Mammary epithelial cell (primary cell): ENCODE results near the gene DSTYK.

Experiments
- EZH2 ChIP-seq: IDR thresholded peaks from 2 replicates; pipeline ENCODE4 v1.6.1; 2012; ENCODE audit warnings: low read length, inconsistent platforms, borderline replicate concordance
- TF ChIP-seq, protein P1 (sequence below), 2 donors: IDR thresholded peaks in 1 of 2; conservative IDR thresholded peaks in 1 of 2; 2 replicates each; pipeline ENCODE4 v1.5.1; 2011 to 2012; ENCODE audit warnings: inconsistent platforms in 2 of 2, low read length in 2 of 2, mild to moderate bottlenecking in 2 of 2, control low read depth in 1 of 2, low read depth in 1 of 2; ENCODE audit not compliant: insufficient read depth in 1 of 2; ENCODE audit errors: extremely low read depth in 1 of 2

DNA sequence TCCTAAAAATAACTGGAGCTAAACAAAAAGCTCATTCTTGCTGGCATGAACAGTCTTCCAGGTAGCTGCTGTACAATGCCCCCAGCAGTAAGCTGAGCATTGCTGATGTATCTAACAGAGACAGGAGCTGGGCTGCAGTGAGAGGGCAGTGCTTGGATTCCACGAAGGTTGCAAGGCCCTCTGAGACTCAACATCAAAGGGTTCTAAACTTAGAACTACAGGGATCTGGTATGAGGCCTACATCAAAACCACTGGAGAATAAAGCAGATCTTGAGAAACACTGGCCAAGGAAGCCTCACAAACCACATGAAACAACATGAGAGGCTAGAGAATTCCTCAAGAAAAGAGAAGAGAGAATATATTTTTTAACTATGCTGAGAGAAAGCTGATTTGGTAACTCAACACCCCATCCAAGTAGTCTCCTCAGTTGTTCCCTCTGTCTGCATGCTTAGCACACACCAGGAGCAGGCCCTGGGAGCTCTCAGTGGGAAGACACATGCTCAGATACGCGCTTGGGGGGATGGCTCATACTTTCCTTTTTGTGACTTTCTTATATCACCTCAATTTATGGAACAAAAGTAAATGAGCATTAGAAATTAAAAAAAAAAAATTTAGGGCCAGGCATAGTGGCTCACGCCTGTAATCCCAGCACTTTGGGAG lies 27.7 kb downstream of the DSTYK start:
- TF ChIP-seq, protein P1, sequence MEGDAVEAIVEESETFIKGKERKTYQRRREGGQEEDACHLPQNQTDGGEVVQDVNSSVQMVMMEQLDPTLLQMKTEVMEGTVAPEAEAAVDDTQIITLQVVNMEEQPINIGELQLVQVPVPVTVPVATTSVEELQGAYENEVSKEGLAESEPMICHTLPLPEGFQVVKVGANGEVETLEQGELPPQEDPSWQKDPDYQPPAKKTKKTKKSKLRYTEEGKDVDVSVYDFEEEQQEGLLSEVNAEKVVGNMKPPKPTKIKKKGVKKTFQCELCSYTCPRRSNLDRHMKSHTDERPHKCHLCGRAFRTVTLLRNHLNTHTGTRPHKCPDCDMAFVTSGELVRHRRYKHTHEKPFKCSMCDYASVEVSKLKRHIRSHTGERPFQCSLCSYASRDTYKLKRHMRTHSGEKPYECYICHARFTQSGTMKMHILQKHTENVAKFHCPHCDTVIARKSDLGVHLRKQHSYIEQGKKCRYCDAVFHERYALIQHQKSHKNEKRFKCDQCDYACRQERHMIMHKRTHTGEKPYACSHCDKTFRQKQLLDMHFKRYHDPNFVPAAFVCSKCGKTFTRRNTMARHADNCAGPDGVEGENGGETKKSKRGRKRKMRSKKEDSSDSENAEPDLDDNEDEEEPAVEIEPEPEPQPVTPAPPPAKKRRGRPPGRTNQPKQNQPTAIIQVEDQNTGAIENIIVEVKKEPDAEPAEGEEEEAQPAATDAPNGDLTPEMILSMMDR (conservative IDR thresholded peaks at IDR 0.05 in 1 of 2, IDR thresholded peaks at IDR 0.05 in 1 of 2; ENCODE audit: extremely low read depth in 1 of 2, insufficient read depth in 1 of 2, low read depth in 1 of 2, low read length in 2 of 2) = no peak
- no peak for TF ChIP-seq EZH2
